Stimulated activated CD4-positive, alpha-beta T cell treated with anti-CD3 and anti-CD28 coated beads, Interleukin-4, amount 100 ng/mL, for 48 hours (primary cell): ENCODE results near the gene GATA2.

Source experiments
- DNase-seq, 2 donors: peaks; one replicate each; pipeline ENCODE4 v3.0.0-alpha.2; 2020; ENCODE audit warnings: low read depth in 2 of 2

The GATA2 gene

DNA sequence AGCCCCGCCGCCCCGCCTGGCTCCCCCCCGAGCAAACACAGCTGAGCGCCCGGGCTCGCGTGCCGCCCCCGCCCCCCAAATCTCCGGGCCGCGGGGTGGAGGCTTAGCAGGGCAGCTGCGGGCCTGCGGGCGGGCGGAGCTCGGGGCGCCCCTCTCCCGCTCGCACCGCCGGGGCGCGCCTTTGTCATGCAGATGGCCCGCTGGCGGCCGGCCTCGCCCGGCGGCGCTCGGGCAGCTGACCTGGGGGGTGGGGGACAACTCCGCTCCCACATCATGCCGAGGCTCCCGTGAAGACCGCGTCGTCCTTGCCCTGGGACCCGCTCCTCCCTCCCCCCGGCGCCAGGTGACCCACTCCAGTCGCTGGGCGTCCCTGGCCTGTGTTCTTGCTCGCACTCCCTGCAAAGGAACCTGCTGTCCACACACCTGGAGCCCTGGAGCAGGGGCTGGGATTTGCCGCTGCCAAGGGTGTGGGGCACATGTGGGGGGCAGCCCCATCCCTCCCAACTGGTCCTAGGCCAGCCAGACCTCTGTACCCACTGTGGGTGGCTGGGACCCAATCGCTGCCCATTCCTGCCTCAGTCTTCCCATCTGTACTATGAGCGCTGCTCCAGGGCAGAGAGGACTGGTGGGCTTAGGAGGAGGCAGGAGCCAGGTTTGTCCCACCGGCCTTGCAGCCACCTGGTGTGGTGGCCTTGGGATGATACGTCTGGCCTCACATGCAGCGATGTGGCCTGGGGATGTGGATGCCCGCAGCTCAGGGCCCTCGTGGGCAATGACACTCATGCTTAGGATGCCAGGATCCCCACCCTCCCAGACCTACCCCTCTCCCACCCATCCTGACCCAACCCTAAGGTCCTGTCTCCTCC is 59.8 kb downstream of the GATA2 start:
- no peak for DNase-seq

- no peak for DNase-seq
Observed at GRCh38 chr3:128432301-128432970, 60.6 kb downstream of the GATA2 start.

DNA sequence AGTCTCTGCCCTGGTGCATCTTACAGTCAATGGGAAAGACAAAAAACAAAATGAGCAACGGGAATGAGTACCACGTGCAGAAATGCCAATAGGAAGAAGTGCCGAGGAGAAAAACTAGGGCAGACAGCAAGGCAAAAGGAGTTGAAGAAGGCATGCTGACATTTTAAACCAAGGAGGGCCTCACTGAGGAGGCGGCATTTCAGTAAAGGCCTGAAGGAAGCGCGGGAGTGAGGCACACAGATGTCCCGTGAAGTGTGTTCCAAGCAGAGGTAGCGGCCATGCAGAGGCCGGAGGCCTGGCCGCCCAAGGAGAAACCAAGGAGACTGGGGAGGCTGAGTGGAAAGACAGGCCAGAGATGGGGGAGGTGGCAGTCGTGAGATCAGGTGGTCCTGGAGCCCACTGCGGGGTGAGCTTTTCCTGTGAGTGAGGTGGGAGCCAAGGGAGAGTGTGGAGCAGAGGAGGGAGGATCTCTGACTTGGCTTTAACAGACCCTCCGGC is 61.1 kb downstream of the GATA2 start:
- no peak for DNase-seq

DNA sequence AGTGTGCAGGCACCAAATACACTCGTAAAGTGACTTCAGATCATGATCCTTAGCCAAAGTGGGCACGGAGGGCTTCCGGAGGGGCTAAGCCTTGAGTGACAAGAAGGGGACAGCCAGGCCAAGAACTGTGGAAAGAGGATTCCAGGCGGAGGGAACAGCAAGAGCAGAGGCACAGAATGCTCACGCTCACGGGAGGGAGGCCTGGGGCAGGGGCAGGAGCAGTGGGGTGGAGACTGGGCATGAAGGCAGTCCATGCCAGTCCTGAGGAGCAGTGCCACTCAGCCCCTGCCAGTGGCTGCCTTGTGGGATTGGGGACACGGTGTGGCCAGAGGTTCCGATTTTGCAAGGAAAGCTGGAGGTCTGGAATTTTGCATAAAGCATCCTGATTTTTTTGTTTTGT is 62.3 kb downstream of the GATA2 start:
- DNase-seq, result no peak

DNA sequence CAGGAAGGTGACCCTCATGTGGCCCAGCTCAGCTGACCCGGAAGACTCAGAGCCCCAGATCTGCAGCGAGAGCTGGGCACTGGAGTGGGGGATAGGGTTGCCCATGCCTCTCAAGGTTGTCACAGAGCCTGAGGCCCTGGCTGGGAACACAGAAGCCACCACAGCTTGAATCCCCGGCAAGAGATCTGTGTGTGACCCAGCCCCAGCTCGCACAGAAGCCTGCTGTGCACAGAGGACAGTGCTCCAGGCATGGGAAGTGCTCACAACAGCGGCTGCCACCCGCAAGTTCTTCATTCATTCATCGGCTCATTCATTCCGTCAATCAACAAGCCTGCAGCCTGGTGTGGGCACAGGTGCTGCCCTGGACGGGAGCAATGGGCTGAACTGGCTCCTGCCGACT is 62.7 kb downstream of the GATA2 start:
- DNase-seq, result no peak

DNA sequence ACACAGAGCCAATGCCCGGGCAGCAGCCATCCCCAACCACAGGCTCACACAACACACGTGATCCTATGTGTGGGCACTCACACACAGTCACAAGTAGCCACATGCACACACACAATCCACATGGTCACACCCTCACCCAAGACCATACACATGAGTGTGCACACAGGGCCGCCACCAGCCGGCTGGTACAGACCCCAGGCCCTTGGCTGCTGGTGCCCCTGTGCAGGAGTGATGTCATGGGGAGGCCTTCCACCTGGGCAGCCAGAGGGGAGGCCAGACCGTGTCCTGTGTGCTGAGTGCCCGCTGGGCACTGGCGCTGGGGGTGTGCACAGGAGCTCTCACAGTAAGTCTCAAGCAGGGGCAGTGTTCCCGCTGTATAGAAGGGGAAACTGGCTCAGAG is 63.2 kb downstream of the GATA2 start:
- DNase-seq, result no peak
